Panc1 (cell line): Measurements from ENCODE around the gene FARS2.

Experiments used
- POLR2AphosphoS5 ChIP-seq: IDR thresholded peaks from 2 replicates; pipeline ENCODE4 v1.6.1; 2012; ENCODE audit warnings: mild to moderate bottlenecking, low read depth, low read length, moderate library complexity
- SIN3A ChIP-seq: IDR thresholded peaks from 2 replicates; pipeline ENCODE4 v1.6.1; 2012; ENCODE audit warnings: low read depth, mild to moderate bottlenecking, low read length, moderate library complexity, borderline replicate concordance; ENCODE audit not compliant: insufficient read depth
- TCF7L2 ChIP-seq: IDR thresholded peaks from 2 replicates; pipeline ENCODE4 v1.6.1; 2011; ENCODE audit warnings: mild to moderate bottlenecking, low read depth, low read length, inconsistent platforms
- TF ChIP-seq, protein P1 (sequence below): fragments of 450-650 bp; IDR thresholded peaks from 2 replicates; pipeline ENCODE4 v1.5.1; 2017; ENCODE audit warnings: mild to moderate bottlenecking
- TF ChIP-seq, protein P2 (sequence below), 2 experiments: IDR thresholded peaks; 2 replicates each; pipeline ENCODE4 v1.6.1; 2011 to 2012; ENCODE audit warnings: low read depth in 2 of 2, control low read depth in 1 of 2, low read length in 1 of 2, mild to moderate bottlenecking in 1 of 2, moderate library complexity in 1 of 2; ENCODE audit not compliant: insufficient read depth in 1 of 2

DNA sequence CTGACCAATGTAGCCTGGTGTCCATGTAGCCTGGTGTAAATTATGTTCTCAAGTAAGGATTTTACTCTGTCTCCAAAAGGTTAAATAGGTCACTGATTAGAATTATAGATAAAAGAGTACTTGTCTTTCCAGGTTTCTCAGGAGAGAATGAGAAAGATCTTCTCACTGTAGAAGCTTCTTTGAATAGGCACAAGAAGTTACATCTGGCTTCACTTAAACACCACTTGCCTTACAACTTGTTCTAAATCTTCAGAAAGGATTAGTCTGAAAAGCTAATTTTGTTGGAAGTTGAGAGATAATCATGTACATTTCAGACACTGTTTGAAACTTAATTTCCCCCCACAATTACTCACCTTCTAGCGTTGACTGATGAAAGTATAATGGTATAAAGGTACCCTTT lies 275.3 kb downstream of the FARS2 start:
- TF ChIP-seq POLR2AphosphoS5 (no peak), TCF7L2 (no peak), SIN3A (no peak)
- TF ChIP-seq, protein P1, sequence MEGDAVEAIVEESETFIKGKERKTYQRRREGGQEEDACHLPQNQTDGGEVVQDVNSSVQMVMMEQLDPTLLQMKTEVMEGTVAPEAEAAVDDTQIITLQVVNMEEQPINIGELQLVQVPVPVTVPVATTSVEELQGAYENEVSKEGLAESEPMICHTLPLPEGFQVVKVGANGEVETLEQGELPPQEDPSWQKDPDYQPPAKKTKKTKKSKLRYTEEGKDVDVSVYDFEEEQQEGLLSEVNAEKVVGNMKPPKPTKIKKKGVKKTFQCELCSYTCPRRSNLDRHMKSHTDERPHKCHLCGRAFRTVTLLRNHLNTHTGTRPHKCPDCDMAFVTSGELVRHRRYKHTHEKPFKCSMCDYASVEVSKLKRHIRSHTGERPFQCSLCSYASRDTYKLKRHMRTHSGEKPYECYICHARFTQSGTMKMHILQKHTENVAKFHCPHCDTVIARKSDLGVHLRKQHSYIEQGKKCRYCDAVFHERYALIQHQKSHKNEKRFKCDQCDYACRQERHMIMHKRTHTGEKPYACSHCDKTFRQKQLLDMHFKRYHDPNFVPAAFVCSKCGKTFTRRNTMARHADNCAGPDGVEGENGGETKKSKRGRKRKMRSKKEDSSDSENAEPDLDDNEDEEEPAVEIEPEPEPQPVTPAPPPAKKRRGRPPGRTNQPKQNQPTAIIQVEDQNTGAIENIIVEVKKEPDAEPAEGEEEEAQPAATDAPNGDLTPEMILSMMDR, result no peak
- TF ChIP-seq, protein P2, sequence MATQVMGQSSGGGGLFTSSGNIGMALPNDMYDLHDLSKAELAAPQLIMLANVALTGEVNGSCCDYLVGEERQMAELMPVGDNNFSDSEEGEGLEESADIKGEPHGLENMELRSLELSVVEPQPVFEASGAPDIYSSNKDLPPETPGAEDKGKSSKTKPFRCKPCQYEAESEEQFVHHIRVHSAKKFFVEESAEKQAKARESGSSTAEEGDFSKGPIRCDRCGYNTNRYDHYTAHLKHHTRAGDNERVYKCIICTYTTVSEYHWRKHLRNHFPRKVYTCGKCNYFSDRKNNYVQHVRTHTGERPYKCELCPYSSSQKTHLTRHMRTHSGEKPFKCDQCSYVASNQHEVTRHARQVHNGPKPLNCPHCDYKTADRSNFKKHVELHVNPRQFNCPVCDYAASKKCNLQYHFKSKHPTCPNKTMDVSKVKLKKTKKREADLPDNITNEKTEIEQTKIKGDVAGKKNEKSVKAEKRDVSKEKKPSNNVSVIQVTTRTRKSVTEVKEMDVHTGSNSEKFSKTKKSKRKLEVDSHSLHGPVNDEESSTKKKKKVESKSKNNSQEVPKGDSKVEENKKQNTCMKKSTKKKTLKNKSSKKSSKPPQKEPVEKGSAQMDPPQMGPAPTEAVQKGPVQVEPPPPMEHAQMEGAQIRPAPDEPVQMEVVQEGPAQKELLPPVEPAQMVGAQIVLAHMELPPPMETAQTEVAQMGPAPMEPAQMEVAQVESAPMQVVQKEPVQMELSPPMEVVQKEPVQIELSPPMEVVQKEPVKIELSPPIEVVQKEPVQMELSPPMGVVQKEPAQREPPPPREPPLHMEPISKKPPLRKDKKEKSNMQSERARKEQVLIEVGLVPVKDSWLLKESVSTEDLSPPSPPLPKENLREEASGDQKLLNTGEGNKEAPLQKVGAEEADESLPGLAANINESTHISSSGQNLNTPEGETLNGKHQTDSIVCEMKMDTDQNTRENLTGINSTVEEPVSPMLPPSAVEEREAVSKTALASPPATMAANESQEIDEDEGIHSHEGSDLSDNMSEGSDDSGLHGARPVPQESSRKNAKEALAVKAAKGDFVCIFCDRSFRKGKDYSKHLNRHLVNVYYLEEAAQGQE (IDR thresholded peaks at IDR 0.05; ENCODE audit: insufficient read depth in 1 of 2, low read depth in 2 of 2, low read length in 1 of 2), result no peak
